ENCODE results near the gene NELFB. TPM values are rescaled to one million over a fixed set of nuclear protein-coding genes. Genes with fewer than 3 reads are reported as not detected.

The NELFB gene
- polyA plus RNA-seq, 1 donor (not counting 4 experiments of a cell fraction or from before 2014, with no cell fraction given), result 25.1 TPM

DNA sequence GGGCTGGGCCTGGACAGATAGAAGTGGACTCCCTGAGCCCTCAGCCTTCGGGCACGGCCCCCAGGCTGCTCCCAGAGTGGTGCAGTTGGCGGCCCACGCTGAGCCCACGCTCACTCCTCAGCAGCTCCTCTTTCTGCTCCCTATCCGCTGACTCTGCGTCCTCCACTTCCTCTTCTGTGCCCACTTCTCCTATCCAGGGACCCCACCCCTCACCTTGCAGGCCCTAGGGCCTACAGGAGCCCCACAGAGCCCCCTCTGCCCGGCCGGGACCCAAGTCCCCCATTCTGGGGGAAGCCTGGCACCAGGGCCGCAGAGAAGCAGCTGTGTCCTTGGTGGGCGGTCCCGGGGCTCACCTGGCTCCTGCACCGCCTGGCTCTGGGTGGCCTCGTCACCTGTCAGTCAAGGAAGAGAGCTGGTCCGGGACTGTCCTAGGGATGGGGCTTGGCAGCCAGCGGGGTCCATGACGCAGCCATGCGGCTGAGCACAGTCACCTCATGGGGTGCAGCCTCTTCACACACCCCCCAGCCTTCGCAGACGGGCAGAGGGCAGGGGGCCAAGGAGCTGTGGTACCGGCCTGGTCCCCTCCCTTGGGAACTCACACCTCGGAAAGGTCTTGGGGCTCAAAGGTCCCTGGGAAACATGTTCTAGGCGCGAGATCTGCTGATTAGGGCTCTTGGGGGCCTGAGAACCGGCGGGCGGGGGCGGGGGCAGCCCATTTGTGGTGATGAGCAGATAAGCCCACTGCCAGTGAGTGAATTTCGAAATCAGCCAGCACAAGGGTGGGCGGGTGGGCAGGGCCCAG lies 52.3 kb downstream of the NELFB start:
- Histone ChIP-seq H3K9me3 (ENCODE audit: control insufficient read depth, low read depth, low read length) (no peaks in the 10 kb centered on the region), H3K79me2 (ENCODE audit: control insufficient read depth, insufficient read depth, low read length) (no peaks in the 10 kb centered on the region), H3K27ac (ENCODE audit: control insufficient read depth, insufficient read depth, low read length) (no peak overlapping the region), H3K4me3 (ENCODE audit: control insufficient read depth in 2 of 3, extremely low read depth in 1 of 3, insufficient read depth in 2 of 3, low read depth in 1 of 3, low read length in 3 of 3) (no peak overlapping the region), H3K36me3 (ENCODE audit: control insufficient read depth in 2 of 2, extremely low read depth in 1 of 2, insufficient read depth in 2 of 2, low read length in 2 of 2) (no peaks in the 10 kb centered on the region), H3K4me1 (ENCODE audit: control insufficient read depth, extremely low read depth, insufficient read depth, low read length) (peaks cover 41% of the 10 kb centered on the region), H3K27me3 (ENCODE audit: control insufficient read depth, extremely low read depth, insufficient read depth, low read length) (peaks cover 12% of the 10 kb centered on the region), H3K9ac (ENCODE audit: control insufficient read depth, extremely low read depth, insufficient read depth, low read length) (no peak overlapping the region), H4K20me1 (ENCODE audit: control insufficient read depth, extremely low read depth, insufficient read depth, low read length) (no peaks in the 10 kb centered on the region), H3K4me2 (ENCODE audit: control insufficient read depth, extremely low read depth, insufficient read depth, low read depth, low read length) (no peak overlapping the region), H3K9me1 (ENCODE audit: control insufficient read depth, extremely low read depth, insufficient read depth, low read length) (no peaks in the 10 kb centered on the region), H2AFZ (ENCODE audit: control insufficient read depth, low read length) (no peak overlapping the region)
- dilution Hi-C loops (cut with MboI; ENCODE audit: extremely low pct_ligation_motif_present, low sequenced_read_pairs), result no loop called here
- FAIRE-seq (no peak), DNase-seq (ENCODE audit: low read depth, low spot score) (no peak)
- TF ChIP-seq CTCF (optimal IDR thresholded peaks at IDR 0.05 in 1 of 3, IDR thresholded peaks at IDR 0.05 in 1 of 3, conservative IDR thresholded peaks at IDR 0.05 in 1 of 3; ENCODE audit: extremely low read depth in 1 of 3, insufficient read depth in 2 of 3, low read length in 3 of 3) (no peak), EZH2 (IDR thresholded peaks at IDR 0.05; ENCODE audit: low read length) (no peak)

DNA sequence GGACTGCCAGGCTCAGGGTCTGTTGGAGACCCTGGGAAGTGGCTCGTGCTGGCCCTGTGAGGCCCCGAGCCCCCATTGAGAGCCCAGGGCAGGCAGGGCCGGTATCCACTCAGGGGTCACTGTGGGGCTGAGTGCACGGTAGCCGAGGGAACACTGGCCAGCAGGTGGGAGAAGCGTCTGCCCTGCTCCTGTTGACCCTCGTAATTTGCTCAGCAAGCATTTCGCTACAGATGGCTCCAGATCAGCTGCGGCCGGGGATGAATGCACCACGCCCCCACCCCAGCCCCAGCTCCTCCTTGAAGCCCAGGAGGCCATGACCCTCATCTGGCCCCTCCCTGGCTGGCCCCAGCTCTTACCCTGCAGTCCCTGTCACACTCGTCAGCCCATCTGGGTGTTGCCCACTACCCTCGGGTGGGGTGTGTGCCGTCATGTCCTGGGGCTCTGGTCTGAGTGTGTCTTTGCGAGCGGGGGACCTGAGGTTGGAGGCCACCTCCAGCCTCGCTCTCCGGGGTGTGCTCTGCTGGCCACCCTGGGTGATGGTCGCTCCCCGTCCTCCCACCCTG lies 53.0 kb downstream of the NELFB start:
- no peak overlapping the region for H3K4me2 ChIP-seq (ENCODE audit: control insufficient read depth, extremely low read depth, insufficient read depth, low read depth, low read length)
- FAIRE-seq, result no peak
- no peak overlapping the region for H3K9ac ChIP-seq (ENCODE audit: control insufficient read depth, extremely low read depth, insufficient read depth, low read length)
- dilution Hi-C loops (cut with MboI; ENCODE audit: extremely low pct_ligation_motif_present, low sequenced_read_pairs), result no loop called here
- H3K4me1 ChIP-seq (ENCODE audit: control insufficient read depth, extremely low read depth, insufficient read depth, low read length), result peaks cover 37% of the 10 kb centered on the region
- no peak overlapping the region for H2AFZ ChIP-seq (ENCODE audit: control insufficient read depth, low read length)
- H3K27ac ChIP-seq (ENCODE audit: control insufficient read depth, insufficient read depth, low read length), result no peak overlapping the region
- no peaks in the 10 kb centered on the region for H4K20me1 ChIP-seq (ENCODE audit: control insufficient read depth, extremely low read depth, insufficient read depth, low read length)
- TF ChIP-seq CTCF (optimal IDR thresholded peaks at IDR 0.05 in 1 of 3, IDR thresholded peaks at IDR 0.05 in 1 of 3, conservative IDR thresholded peaks at IDR 0.05 in 1 of 3; ENCODE audit: extremely low read depth in 1 of 3, insufficient read depth in 2 of 3, low read length in 3 of 3), result no peak
- no peak for TF ChIP-seq EZH2 (IDR thresholded peaks at IDR 0.05; ENCODE audit: low read length)
- H3K9me1 ChIP-seq (ENCODE audit: control insufficient read depth, extremely low read depth, insufficient read depth, low read length), result no peaks in the 10 kb centered on the region
- no peak for DNase-seq (ENCODE audit: low read depth, low spot score)
- no peaks in the 10 kb centered on the region for H3K9me3 ChIP-seq (ENCODE audit: control insufficient read depth, low read depth, low read length)
- no peak overlapping the region for H3K4me3 ChIP-seq (ENCODE audit: control insufficient read depth in 2 of 3, extremely low read depth in 1 of 3, insufficient read depth in 2 of 3, low read depth in 1 of 3, low read length in 3 of 3)
- no peaks in the 10 kb centered on the region for H3K36me3 ChIP-seq (ENCODE audit: control insufficient read depth in 2 of 2, extremely low read depth in 1 of 2, insufficient read depth in 2 of 2, low read length in 2 of 2)
- no peaks in the 10 kb centered on the region for H3K79me2 ChIP-seq (ENCODE audit: control insufficient read depth, insufficient read depth, low read length)
- peaks cover 12% of the 10 kb centered on the region for H3K27me3 ChIP-seq (ENCODE audit: control insufficient read depth, extremely low read depth, insufficient read depth, low read length)
